HG03439 (cell line): Measurements from ENCODE around the gene SNX17.
"Not testable (repeated sequence)": the region's sequence is repeated elsewhere in the genome, so short reads cannot be mapped to it uniquely, and the experiment has no call there.

Source experiments
- ATAC-seq: cut with Tn5 transposase; IDR thresholded peaks from one replicate; pipeline ENCODE4 v1.9.1; 2021; ENCODE audit warnings: mild to moderate bottlenecking, moderate library complexity; ENCODE audit not compliant: unreplicated experiment

Gene SNX17

GRCh38 chr2:27398962-27399361 lies 28.5 kb downstream of the SNX17 start:
- no peak for ATAC-seq

- ATAC-seq, result no peak
Measured at GRCh38 chr2:27400348-27401135, 30.1 kb downstream of the SNX17 start.

GRCh38 chr2:27407798-27408491 lies 37.5 kb downstream of the SNX17 start:
- ATAC-seq, result no peak

GRCh38 chr2:27408601-27409320 lies 38.3 kb downstream of the SNX17 start:
- peak; percentile 33 for ATAC-seq

DNA sequence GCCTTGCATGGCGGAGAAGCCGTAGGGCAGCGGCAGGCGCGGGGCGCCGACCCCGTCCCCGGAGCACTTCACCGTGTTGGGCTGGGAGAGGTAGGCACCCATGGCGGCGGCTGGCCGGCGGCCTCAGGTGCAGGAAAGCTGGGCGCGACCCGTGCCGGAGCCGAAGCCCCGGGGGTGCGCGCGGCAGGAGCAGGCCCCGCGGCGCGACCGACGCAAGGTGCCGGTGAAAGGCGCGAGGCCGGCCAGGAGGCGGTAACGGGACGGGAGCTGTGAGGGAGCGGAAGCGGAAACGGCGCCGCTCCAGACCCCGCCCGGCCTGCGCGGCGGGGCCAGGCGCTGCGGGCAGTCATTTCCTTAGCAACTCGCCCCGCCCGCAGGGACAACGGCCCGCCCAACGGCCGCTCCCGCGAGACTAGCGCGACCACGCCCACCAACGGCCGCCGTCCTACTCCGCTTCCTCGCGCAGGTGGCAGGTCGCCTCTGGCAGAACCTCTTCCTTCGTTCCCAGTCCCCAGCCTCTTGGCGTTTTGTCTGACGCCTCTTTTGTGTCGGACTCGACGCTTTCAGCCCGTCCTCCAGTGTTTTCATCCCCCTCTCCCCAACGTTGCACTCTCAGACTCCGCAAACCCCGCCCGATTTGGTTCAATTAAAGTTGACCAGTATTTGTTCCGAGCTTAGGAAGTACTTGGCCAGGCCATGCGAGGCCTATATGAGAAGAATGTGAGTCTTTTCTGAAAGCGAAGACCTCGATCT lies 39.1 kb downstream of the SNX17 start, which contains the start of gene PPM1G:
Gene PPM1G (minus strand): TSS at position 271 of the 753 bp plus-strand sequence. CDS start 169 bp downstream, at position 102.
- peak; percentile 96 for ATAC-seq

DNA sequence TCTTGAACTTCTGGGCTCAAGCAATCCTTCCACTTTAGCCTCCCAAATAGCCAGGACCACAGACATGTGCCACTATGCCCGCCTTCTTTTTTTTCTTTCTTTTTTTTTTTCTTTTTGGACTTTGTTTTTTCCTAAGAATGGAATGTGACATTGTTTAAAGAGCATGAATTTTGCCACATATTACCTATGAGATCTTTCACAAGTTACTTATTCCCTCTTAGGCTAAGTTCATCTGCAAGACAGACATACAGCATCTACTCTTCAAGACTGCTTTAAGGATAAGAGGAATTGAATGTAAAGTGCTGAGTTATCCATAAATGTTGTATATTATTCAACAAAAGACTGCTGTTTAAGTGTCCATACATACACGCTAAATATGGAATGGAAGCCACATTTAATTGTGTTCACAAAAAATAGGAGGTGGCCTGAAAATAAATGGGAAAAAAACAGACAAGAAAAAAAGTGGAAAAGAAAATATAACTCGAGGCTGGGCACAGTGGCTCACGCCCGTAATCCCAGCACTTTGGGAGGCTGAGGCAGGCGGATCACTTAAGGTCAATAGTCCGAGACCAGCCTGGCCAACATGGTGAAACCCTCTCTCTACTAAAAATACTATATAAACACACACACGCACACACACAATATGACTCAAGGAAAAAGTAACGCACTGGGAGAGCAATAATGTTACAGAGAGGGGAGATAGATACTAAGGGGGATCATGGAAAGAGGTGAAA lies 42.2 kb downstream of the SNX17 start:
- no peak for ATAC-seq

GRCh38 chr2:27416151-27416550 lies 45.7 kb downstream of the SNX17 start:
- ATAC-seq, result no peak

DNA sequence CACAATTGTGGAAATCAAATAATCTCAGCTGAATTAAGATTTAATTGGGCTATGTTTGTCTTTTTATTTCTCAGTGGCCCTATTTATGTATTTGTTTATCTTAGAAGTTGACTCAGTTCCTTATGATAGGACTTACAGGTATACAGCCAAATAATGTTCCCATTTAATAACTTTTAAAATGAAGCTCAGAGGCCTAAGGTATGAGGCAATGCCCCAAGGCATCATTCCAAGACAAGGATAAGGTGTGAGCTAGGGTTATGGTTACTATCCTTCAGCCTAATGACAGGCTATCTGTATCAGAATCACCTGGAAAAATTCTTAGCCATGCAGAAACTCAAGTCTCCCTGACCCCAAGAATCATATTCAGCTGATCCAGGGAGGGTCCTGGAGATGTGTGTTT lies 50.6 kb downstream of the SNX17 start:
- no peak for ATAC-seq

GRCh38 chr2:27421660-27422250 lies 51.3 kb downstream of the SNX17 start:
- ATAC-seq, result no peak

DNA sequence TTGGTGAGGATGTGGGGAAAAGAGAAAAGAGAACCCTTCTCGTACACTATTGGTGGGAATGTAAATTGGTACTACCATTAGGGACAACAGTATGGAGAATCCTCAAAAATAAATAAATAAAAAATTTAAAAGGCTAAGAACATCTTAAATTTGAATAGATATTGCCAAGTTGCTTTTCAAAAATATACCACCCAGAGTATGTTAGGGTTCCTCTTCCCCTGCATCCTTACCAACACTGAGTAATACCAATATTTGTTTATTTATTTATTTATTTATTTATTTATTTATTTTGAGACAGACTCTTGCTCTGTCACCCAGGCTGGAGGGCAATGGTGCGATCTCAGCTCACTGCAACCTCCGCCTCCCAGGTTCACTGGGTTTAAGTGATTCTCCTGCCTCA lies 52.5 kb downstream of the SNX17 start:
- ATAC-seq, result no peak

DNA sequence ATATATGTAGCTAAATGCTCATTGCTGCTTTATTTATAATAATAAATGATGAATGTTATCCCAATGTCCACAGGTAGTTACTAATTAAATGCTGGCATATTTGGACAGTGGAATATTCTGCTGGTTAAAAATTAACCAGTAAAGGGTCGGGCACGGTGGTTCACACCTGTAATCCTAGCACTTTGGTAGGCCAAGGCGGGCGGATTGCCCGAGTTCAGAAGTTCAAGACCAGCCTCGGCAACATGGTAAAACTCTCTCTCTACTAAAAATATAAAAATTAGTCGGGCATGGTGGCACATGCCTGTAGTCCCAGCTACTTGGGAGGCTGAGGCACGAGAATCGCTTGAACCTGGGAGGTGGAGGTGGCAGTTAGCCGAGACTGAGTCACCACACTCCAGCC lies 54.6 kb downstream of the SNX17 start:
- ATAC-seq, result not testable (repeated sequence)
